Loucy (cell line): ENCODE measurements around the gene NEK7.
"Not testable (repeated sequence)": the region's sequence is repeated elsewhere in the genome, so short reads cannot be mapped to it uniquely, and the experiment has no call there.

ENCODE experiments used
- CTCF ChIP-seq: fragments of 200-600 bp; sonication (generic); conservative IDR thresholded peaks from 2 replicates; pipeline ENCODE4 v1.5.1; 2014; ENCODE audit warnings: mild to moderate bottlenecking, antibody characterized with exemption, low read length
- EZH2phosphoT487 ChIP-seq: fragments of 200-600 bp; IDR thresholded peaks from 2 replicates; pipeline ENCODE4 v1.6.1; 2018; ENCODE audit warnings: antibody characterized with exemption, mild to moderate bottlenecking, moderate library complexity, borderline replicate concordance

GRCh38 chr1:198193871-198194270 lies 37.1 kb downstream of the NEK7 start:
- not testable (repeated sequence) for TF ChIP-seq CTCF, EZH2phosphoT487
